Posterior vena cava (tissue), 2 donors: Measurements from ENCODE around the gene LPAR6. TPM values are rescaled to one million over a fixed set of nuclear protein-coding genes. Genes with fewer than 3 reads are reported as not detected.
"Not testable (repeated sequence)": the region's sequence is repeated elsewhere in the genome, so short reads cannot be mapped to it uniquely, and the experiment has no call there.

ENCODE experiments used
- DNase-seq: peaks from one replicate; pipeline ENCODE4 v3.0.0-alpha.2; 2020; ENCODE audit warnings: low spot score
- intact Hi-C, 2 donors: fragments of 100-400 bp; cut with DNase I; formaldehyde crosslinking; loops; one replicate each; pipeline versions ENCODE4 v1.14.1 to v1.14.2; 2022 to 2023
- total RNA-seq, 2 donors: library from RNA; stranded (reverse); fragmentation: NEBNext Ultra II Directional; extraction: Animal tissue kit (Norgen Biotek cat#: 25700); gene quantifications; one replicate each; pipeline ENCODE4 v1.2.1, GENCODE V29; 2021
- donor health status: DM: yes; HTN: yes; CAD: no.
- donor health status: DM: yes; HTN: yes; CAD: no.

Gene LPAR6
- total RNA-seq, 2 donors from 2014 or later = 30.9 to 40.1 TPM

DNA sequence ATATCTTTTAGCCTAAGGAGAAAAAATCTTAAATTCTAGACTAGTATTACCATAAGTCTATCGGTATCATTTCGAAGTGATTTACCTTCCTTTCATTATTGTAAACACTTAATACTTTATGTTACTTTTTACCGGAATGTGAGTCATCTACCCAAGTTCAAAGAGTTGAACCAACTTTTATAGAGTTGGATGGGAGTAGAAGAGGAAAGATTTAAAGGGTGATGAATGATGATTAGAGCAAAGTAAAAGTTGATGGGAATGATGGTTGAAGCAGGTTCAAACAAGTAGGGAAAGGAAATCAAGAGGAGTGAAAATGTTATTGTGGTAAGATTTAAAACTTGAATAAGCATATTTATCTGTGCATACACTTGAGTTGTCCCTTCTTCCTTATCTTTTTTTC, 11.3 kb upstream of the LPAR6 start:
- intact Hi-C loops = no loop called here
- DNase-seq = no peak

GRCh38 chr13:48422003-48422402, 9.1 kb upstream of the LPAR6 start:
- DNase-seq, intact Hi-C loops: not testable (repeated sequence)

GRCh38 chr13:48415516-48415915, 2.6 kb upstream of the LPAR6 start:
- intact Hi-C loops = no loop called here
- no peak for DNase-seq

GRCh38 chr13:48414501-48414900, 1.6 kb upstream of the LPAR6 start:
- intact Hi-C loops = no loop called here
- DNase-seq = no peak

DNA sequence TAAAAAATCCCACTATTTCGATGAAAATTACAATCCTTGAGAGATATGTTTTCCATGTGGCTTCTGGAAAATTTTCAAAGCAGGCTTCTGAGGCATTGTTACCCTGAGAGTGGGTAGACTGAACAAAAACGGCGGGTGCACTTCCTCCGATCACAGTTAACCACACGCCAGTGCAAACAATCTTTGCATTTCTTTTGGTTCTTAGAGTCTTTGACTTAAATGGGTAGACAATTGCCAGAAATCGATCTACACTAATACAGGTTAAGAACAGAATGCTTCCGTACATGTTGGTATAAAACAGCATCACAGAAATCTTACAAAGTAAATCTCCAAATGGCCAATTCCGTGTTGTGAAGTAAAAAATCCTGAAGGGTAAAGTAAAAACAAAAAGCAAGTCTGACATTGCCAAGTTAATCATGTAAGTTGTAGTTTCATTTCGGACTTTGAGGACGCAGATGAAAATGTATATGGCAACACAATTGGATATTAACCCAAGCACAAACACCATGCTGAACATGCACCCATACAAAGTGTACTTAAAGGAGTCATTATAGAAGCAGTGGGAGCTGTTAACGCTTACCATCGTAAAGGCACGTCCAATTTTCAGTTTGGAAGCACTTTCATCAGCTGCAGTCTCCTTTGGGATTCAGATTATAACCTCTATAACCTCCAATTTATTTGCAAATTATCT, 927 bp downstream of the LPAR6 start:
- intact Hi-C loops = no loop called here
- DNase-seq = no peak

DNA sequence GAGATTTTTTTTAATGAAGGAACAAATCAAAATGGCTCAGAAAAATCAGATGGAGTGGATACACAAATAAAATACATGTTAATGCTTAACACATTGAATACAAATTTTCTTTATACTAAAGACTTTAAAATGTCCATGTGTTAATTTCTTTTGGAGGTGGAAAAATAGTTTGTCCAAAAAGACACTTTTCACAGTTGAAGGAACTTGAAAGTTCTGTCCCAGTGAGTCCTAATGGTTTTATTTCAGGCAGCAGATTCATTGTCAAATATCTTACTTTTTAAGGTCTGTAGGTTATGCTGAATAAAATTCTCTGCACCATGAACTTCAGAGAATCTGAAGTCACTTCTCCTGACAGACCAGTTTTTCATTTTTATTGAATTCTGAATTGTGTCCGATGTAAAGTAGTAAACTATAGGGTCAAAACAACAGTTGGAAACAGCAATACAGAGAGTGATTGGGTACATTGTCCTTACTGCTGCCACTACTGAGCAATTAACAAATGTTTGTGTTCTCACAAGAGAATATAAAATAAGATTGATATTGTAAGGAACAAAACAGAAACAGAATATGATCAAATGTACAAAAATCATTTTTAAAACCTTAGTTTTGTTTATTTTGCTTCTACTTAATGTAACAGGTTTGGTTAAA, 1.6 kb downstream of the LPAR6 start:
- intact Hi-C loops = no loop called here

DNA sequence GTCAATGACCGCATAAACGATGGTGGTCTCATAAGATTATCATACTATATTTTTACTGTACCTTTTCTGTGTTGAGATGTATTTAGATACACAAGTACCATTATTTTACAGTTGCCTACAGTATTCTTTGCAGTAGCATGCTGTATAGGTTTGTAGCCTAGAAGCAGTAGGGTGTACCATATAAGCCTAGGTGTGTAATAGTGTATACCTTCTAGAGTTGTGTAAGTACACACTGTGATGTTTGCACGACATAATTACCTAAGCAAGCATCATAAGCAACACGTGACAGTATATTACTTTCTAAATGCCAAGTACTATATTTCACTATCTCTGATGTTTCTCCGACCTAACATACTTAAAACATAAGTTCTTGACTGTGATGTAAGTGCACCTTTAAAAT, 2.7 kb downstream of the LPAR6 start:
- intact Hi-C loops = no loop called here
- DNase-seq = no peak

More for the DNA sequence above, 1.6 kb downstream of the LPAR6 start:
- DNase-seq = no peak

GRCh38 chr13:48405875-48406274, 7.0 kb downstream of the LPAR6 start:
- intact Hi-C loops = no loop called here
- DNase-seq = no peak

DNA sequence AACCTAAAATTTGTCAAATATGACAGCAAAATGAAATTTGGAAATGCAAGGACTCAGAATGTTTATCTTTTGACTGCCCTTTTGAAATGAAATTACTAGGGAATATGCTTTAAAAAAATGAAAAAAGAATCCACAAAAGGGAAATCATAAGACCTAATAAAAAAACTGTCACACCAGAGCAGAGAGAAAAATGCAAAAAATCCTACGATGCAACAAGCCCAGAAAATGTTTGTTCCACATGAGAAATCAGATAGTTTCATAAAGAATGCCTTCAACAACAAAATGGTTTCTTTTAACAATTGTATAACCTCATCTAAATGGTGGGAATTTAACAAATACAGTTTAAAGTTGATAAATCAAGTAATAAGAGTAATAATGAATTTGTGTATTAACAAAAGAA, 8.0 kb downstream of the LPAR6 start:
- no peak for DNase-seq
- intact Hi-C loops = no loop called here

- intact Hi-C loops = no loop called here
- no peak for DNase-seq
These were observed 9.0 kb downstream of the LPAR6 start for GRCh38 chr13:48403913-48404312.

- intact Hi-C loops = no loop called here
- DNase-seq = no peak
These were observed 9.7 kb downstream of the LPAR6 start for GRCh38 chr13:48403151-48403631.

GRCh38 chr13:48402325-48402932, 10.5 kb downstream of the LPAR6 start:
- intact Hi-C loops = no loop called here
- DNase-seq = no peak

DNA sequence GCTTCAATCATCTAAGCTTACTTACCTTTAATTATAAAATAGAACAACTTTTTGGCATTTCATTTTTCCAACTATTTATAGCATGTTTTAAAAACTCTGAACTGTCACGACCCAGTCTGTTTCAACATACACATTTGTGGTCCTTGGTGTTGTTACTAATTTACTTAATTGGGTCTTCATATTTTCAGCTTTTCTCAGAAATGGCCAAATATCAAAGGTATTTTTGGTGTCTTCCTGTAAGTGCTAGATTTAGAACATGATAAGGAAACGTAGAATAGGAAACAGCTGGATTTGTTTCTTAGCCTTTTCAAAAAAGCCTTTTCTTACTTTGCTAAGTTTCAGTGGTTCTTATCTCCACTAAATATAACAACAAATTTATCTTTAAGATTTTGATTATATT, 11.4 kb downstream of the LPAR6 start:
- intact Hi-C loops = no loop called here

DNA sequence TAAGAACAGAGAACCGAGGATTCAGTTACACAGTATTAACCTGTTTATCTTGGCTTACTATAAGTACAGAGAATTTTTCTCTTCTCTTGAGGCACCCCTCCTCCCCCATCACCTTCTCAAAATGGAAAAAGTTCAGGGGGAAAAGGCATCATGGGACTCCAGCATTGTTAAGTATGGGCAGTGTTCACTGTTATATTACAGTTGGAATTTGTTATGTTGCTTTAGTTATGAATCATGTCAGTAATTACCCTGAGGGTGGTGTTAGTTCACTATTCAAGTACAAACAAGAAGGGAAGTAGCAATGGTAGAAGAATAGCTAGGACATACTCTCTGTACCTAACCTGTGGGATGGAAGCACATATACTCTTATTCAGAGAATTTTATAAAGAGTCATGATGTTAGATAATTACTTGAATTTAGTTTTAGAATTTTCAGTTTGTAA, 12.0 kb downstream of the LPAR6 start:
- intact Hi-C loops = no loop called here
- no peak for DNase-seq

More for the DNA sequence above, 11.4 kb downstream of the LPAR6 start:
- DNase-seq = no peak

DNA sequence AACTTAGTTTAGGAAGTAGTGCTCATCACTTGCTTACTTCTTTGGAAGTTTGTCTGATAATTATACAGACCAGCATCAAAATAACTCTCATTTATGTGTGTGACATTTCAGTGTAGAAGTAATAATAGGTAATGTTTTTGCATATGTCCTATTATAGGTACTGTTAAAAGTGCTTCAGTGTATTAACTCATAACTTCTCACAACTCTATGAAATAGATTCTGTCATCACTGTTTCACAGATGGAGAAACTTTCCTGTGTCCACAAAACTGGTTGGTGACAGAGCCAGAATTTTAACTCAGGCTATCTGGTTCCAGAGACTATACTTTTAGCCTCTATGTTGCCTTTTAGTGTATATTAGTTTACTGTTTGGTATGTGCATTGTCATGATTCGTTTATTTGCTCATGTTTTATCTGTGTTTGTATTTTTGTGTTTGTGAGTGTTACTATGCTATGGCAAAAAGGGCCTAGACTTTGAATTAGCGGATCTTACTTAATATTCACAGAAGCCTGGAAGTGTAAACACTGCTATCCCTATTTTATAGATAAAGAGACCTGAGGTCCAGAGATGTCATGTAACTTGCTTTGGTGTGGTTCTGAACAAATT, 12.7 kb downstream of the LPAR6 start:
- DNase-seq = no peak
- intact Hi-C loops = no loop called here

GRCh38 chr13:48398450-48399095, 14.3 kb downstream of the LPAR6 start:
- no peak for DNase-seq
- intact Hi-C loops = no loop called here

DNA sequence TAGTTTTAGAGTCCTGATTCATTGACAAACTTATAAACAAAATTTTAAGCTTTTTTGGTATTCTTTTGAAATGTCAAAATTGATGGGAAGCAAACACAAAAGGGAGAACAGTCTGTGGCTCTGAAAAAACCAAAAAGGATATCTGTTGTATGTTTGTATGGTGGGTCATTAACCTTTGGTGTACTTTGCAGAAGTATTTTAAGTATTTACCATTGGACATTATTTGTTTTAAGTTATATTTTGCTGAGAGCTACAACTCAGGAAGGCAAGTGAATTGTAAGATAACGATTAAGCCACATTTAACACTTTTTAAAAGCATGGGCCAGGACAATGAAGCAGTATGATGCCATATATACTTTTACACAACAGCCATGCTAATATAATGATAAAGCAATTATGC, 15.2 kb downstream of the LPAR6 start:
- intact Hi-C loops = no loop called here
- DNase-seq = no peak

DNA sequence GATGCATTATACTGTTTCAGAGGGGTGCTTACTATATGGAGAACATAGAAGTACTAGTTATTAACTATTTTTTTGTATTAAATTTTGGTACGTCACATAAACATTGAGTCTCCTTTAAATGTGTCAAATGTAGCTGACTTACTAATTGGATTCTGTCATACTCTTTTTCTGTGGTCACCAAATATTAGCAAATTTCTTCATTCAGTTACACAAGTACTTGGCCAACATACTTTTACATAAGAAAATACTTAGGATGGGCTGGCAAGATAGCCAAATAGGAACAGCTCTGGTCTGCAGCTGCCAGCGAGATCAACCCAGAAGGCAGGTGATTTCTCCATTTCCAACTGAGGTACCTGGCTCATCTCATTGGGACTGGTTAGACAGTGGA, 19.2 kb downstream of the LPAR6 start:
- no peak for DNase-seq
- intact Hi-C loops = no loop called here

GRCh38 chr13:48393030-48393697, 19.7 kb downstream of the LPAR6 start:
- no peak for DNase-seq
- intact Hi-C loops = no loop called here
